Lung (tissue), 12 donors: ENCODE data around the gene DPM1. TPM values are rescaled to one million over a fixed set of nuclear protein-coding genes. Genes with fewer than 3 reads are reported as not detected.

Source experiments
- ATAC-seq: fragments of 200-7000 bp; cut with Tn5 transposase; one replicate; pipeline ENCODE4 v1.9.1; 2020; ENCODE audit warnings: moderate number of reproducible peaks; ENCODE audit not compliant: insufficient read depth, low FRiP score
- DNase-seq, 3 donors: peaks; one replicate each; pipeline ENCODE4 v3.0.0-alpha.2; 2013 to 2017
- H3K27ac ChIP-seq, 2 donors: one replicate each; pipeline ENCODE4 v1.5.1; 2013; ENCODE audit warnings: mild to moderate bottlenecking in 2 of 2, moderate library complexity in 2 of 2, control low read depth in 1 of 2, inconsistent platforms in 1 of 2, low read depth in 1 of 2, low read length in 1 of 2
- H3K27me3 ChIP-seq, 3 donors: one replicate each; pipeline ENCODE4 v1.5.1; 2013; ENCODE audit warnings: low read length in 2 of 3; ENCODE audit not compliant: control insufficient read depth in 3 of 3, insufficient read depth in 3 of 3
- H3K36me3 ChIP-seq, 4 donors: one replicate each; pipeline ENCODE4 v1.5.1; 2013; ENCODE audit warnings: low read length in 4 of 4, mild to moderate bottlenecking in 1 of 4, moderate library complexity in 1 of 4; ENCODE audit not compliant: control insufficient read depth in 4 of 4, insufficient read depth in 4 of 4
- H3K4me1 ChIP-seq, 5 donors: one replicate each; pipeline ENCODE4 v1.5.1; 2013; ENCODE audit warnings: low read length in 5 of 5, mild to moderate bottlenecking in 2 of 5, moderate library complexity in 1 of 5; ENCODE audit not compliant: control insufficient read depth in 5 of 5, insufficient read depth in 5 of 5
- H3K4me3 ChIP-seq: one replicate; pipeline ENCODE4 v1.5.1; 2013; ENCODE audit warnings: mild to moderate bottlenecking, control low read depth, moderate library complexity
- H3K9ac ChIP-seq, 2 donors: one replicate each; pipeline ENCODE4 v1.5.1; 2013; ENCODE audit warnings: low read length in 2 of 2, control low read depth in 1 of 2; ENCODE audit not compliant: insufficient read depth in 1 of 2
- H3K9me3 ChIP-seq, 4 donors: one replicate each; pipeline ENCODE4 v1.5.1; 2013; ENCODE audit warnings: low read length in 3 of 4, mild to moderate bottlenecking in 1 of 4, moderate library complexity in 1 of 4; ENCODE audit not compliant: control insufficient read depth in 4 of 4, insufficient read depth in 3 of 4
- CTCF ChIP-seq: IDR thresholded peaks from 2 replicates; pipeline ENCODE4 v1.5.1; 2012; ENCODE audit warnings: mild to moderate bottlenecking; ENCODE audit errors: control extremely low read depth, extremely low read depth
- WGBS, 2 donors: extraction: QIAGEN DNeasy Blood & Tissue Kit; methylation state at CpG; one replicate each; pipeline ENCODE4 v1.1.7; 2013; 5-methylcytosine and 5-hydroxymethylcytosine counted together
- polyA plus RNA-seq, 2 donors: library from polyadenylated mRNA; stranded (reverse); fragments of 200-250 nt; gene quantifications; one replicate each; pipeline ENCODE4 v1.2.1, GENCODE V29; 2013
- total RNA-seq, 2 donors: library from RNA; depleted of rRNA in 1 of 2; stranded (reverse); fragments of >200 nt in 1 of 2; gene quantifications; one replicate each; pipeline ENCODE4 v1.2.1, GENCODE V29; 2014 to 2021
- donor health status: control.
- donor health status: control.
- donor health status: Bipolar disorder and iron deficiency.
- donor health status: healthy.
- donor health status: DM: yes; HTN: yes; CAD: no.

Gene DPM1
- total and polyA plus RNA-seq, 4 donors, result 27.9 to 57.3 (median 33.3) TPM

- Histone ChIP-seq H3K4me1 (peaks cover 0 to 5% (median 0%) of the 10 kb centered on the region in 5 donors), H3K4me3 (no peak overlapping the region), H3K27me3 (peaks cover 0 to 8% (median 2%) of the 10 kb centered on the region in 3 donors), H3K36me3 (no peaks in the 10 kb centered on the region), H3K9ac (no peak overlapping the region), H3K9me3 (peaks cover 0 to 3% (median 2%) of the 10 kb centered on the region in 4 donors), H3K27ac (no peak overlapping the region)
- DNase-seq (no peak), ATAC-seq (no peak)
- WGBS, 2 donors, result 42 to 48% methylated on average over 4 of the region's 4 CpGs
- TF ChIP-seq CTCF, result no peak
These were observed 34.0 kb upstream of the DPM1 start for GRCh38 chr20:50992336-50992732.

- ATAC-seq, result no peak
- Histone ChIP-seq H3K4me3 (no peak overlapping the region), H3K27ac (no peak overlapping the region), H3K9me3 (peaks cover 0 to 3% (median 2%) of the 10 kb centered on the region in 4 donors), H3K9ac (no peak overlapping the region), H3K4me1 (peaks cover 0 to 5% (median 0%) of the 10 kb centered on the region in 5 donors), H3K36me3 (no peaks in the 10 kb centered on the region), H3K27me3 (peaks cover 0 to 2% (median 0%) of the 10 kb centered on the region in 3 donors)
- no peak for DNase-seq
- no peak for TF ChIP-seq CTCF
- 81 to 86% methylated on average over 3 of the region's 3 CpGs for WGBS, 2 donors
These were observed 32.7 kb upstream of the DPM1 start for GRCh38 chr20:50991076-50991475.

- TF ChIP-seq CTCF, result peak; percentile 93
- ATAC-seq, result peak; percentile 86
- 16 to 20% methylated on average over 13 of the region's 13 CpGs for WGBS, 2 donors
- H3K27me3 ChIP-seq, result peaks cover 0 to 6% (median 0%) of the 10 kb centered on the region in 3 donors
- no peak overlapping the region for H3K27ac ChIP-seq
- peak; percentile 81 to 92 (median 90) for DNase-seq
- no peaks in the 10 kb centered on the region for H3K36me3 ChIP-seq
- no peak overlapping the region for H3K4me3 ChIP-seq
- H3K9ac ChIP-seq, result no peak overlapping the region
- H3K9me3 ChIP-seq, result no peaks in the 10 kb centered on the region
- H3K4me1 ChIP-seq, result peaks cover 0 to 5% (median 0%) of the 10 kb centered on the region in 5 donors
These were observed 29.3 kb upstream of the DPM1 start for GRCh38 chr20:50987493-50988210.

- no peak for ATAC-seq
- WGBS, 2 donors, result 27 to 44% methylated on average over 2 of the region's 2 CpGs
- no peaks in the 10 kb centered on the region for H3K9me3 ChIP-seq
- no peaks in the 10 kb centered on the region for H3K36me3 ChIP-seq
- H3K4me3 ChIP-seq, result no peak overlapping the region
- peaks cover 0 to 6% (median 0%) of the 10 kb centered on the region in 3 donors for H3K27me3 ChIP-seq
- no peak for TF ChIP-seq CTCF
- no peak for DNase-seq
- no peak overlapping the region for H3K27ac ChIP-seq
- H3K9ac ChIP-seq, result no peak overlapping the region
- peaks cover 0 to 4% (median 0%) of the 10 kb centered on the region in 5 donors for H3K4me1 ChIP-seq
These were observed 25.0 kb upstream of the DPM1 start for GRCh38 chr20:50983321-50983720.
